Stimulated activated CD4-positive, alpha-beta T cell treated with anti-CD3 and anti-CD28 coated beads, Interleukin-4, amount 100 ng/mL, for 1 hour (primary cell): Measurements from ENCODE around the gene RPS3.
A peak's percentile ranks its signal among the peaks of the same experiment; 100 is the strongest.

Experiments
- DNase-seq: peaks from one replicate; pipeline ENCODE4 v3.0.0-alpha.2; 2020

Gene RPS3

DNA sequence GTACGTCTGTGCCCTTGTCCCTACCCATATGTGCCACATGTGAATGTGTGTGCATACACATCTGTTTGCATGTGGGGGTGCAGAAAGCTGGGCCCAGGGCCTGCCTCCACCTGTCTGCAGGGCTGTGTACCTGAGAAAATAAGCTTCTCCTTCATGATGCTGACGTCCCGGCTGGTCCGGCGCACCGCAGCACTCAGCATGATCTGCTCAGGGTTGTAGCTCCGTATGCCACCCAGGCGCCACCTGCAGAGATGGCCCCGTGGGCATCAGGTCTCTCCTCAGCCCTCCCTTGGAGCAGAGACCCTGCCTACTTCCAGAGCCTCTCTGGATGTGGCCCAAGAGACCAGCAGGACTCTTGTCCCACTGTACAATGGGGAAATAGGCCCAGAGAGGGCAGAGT is 37.5 kb downstream of the RPS3 start:
- no peak for DNase-seq

- no peak for DNase-seq
These were observed 38.8 kb downstream of the RPS3 start for GRCh38 chr11:75437966-75438659.

DNA sequence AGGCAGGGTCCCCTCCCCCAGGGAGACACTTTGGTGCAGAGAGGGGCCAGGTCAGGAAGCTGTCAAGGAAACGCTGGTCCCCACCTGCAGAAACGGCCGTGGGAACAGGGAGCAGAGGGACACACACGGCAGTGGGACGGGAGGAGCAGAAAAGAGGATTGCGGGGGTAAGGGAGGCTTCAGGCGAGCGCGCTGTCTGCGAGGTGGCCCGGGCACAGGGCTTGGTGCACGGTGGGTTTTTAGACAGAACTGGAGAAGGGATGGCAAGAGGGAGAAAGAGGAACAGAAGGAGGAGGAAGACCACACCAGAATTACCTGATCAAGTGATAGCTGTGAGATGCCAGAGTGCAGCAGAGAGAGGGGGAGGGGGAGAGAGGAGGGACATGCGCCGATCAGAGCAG is 39.7 kb downstream of the RPS3 start:
- DNase-seq, result no peak

DNA sequence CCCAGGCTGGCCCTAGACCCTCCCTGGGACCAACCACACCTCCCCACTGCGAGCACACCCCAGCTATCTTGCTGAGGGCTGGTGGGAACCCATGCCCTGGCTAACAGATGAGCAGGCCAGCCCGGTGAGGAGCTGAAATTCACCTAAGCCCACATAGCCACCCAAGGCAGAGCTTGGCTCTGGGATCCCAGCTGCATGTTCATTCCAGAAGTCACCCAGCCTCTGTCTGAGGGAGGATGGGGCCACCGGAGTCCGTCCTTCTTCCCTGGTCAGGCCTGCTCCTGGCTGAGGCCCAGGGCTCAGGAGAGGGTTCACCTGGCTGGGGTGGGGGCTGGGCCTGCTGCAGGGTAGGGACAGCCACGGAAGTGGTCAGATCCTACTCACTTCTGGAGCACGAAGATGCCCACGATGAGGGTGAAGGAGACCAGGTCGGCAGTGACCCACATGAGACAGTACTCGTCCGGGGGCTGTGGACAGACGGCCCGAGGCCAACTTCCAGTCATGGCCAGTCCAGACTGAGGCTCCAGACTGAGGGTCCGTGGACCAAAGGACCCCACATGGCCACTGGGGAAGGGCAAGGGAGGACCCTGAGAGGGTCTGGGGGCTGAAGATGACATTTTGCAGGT is 40.3 kb downstream of the RPS3 start:
- DNase-seq, result no peak

- no peak for DNase-seq
These were observed 41.9 kb downstream of the RPS3 start for GRCh38 chr11:75440960-75441803.

DNA sequence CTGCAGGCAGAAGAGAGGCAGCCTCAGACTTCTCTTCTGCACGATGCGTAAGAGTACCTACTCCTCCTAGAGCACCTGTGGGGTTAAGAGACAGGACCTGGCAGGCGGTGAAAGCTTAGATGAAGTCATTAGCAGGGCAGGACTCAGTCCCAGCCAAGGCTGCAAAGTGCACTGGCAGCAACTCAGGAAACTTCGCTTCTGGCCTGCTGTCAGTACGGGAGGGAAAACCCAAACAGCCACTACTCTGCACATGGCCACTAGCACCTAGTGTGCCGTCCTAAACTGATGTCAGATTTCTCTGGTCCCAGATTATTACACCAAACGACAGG is 42.5 kb downstream of the RPS3 start:
- DNase-seq, result no peak

DNA sequence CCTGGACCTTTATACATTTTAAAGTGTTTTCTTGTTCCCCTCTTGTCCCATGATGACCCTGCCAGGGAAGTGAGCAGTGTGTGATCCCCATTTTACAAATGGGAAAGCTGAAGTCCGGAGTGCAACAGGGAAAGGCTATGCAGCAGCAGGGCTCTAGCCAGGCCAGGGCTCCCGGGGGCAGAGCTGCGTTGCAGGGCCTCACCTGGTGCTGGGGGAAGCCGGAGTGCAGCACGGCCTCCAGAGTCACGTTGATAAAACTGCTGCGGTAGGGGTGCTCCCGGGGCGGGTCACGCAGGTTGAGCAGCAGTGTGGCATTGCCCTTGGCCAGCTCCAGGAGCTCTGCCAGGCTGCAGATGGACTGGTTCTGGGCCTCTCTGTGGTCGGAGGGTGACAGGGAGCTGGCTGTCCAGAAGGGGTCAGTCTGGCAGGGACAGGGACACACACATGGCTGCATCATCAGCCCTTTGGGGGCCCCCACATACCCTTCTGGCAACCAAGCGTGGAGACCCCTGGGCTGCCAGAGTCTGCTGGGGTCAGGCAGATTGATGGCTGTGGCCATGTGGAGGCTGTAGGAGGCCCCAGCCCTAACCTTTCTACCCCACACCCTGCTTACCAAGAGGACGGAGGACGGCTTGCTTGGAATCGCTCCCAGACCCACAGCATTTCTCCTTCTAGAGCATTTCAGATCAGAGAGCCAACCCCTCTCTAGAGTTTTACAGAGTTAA is 43.0 kb downstream of the RPS3 start:
- no peak for DNase-seq

- no peak for DNase-seq
These were observed 43.7 kb downstream of the RPS3 start for GRCh38 chr11:75443043-75443442.

DNA sequence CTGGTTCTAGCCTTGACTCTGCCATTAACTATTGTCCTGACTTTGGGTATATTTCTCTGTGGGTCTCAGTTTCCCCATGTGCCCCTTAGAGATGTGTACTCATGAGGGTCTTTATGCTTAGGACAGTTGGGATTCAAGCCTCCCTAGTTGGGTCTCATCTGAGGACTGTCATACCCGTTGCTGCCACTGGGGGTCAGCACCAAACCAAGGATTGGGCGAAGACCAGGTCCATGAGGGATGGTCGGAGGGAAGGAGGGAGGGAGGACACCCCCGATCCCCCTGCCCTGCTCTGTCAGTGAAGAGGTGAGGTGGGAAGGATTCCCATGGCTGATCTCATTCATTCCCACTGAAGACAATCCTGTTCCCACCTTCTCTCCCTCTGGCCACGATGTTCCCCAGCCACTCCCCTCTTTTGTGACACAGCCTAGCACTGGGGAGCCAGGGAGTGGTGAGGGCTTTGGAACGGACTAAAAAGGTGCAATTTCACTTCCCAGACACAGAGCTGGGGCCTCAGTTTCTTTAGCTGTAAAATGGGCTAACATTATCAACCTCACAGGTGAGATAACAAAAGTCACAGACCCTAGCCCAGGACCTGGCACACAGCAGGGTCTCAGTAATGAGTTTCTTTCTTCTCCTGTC is 46.1 kb downstream of the RPS3 start:
- peak; percentile 75 for DNase-seq

DNA sequence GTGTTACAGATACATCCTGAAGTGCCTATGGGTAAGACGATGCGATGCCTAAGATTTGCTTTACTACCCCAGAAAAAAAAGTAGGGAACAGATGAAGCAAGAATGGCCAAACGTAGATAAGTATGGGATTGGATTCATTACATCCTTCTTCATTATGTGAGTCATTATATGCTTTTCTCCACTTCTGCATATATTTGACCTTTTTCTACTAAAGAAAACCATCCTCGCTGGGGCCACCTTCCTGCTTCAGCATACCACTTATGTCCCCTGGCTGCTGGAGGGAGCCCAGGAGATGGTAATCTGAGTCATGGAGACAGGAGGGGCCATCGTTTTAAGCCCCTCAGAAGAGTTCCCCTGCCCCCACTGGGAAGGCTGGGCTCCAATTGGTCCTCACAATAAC is 48.1 kb downstream of the RPS3 start:
- DNase-seq, result no peak

GRCh38 chr11:75449271-75449670 is 50.0 kb downstream of the RPS3 start:
- DNase-seq, result no peak

DNA sequence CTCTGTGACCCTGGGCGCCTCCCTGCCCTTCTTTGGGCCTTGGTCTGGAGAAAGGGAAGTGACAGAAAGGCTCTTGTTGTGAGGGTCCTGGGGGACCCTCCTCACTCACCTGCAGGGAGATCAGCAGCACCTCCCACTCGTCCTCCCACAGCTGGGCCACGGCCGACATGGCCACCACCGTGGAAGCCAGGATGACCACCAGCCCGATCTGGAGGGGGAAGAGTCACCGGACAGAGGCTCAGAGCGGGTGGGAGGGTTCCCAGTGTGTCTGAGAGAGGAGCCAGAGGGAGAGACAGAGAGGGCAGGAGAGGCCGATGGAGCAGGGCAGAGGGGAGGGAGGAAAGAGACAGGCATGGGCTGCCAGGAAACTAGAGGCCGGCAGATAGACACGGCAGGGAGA is 50.5 kb downstream of the RPS3 start:
- no peak for DNase-seq

GRCh38 chr11:75450236-75450635 is 50.9 kb downstream of the RPS3 start:
- no peak for DNase-seq

DNA sequence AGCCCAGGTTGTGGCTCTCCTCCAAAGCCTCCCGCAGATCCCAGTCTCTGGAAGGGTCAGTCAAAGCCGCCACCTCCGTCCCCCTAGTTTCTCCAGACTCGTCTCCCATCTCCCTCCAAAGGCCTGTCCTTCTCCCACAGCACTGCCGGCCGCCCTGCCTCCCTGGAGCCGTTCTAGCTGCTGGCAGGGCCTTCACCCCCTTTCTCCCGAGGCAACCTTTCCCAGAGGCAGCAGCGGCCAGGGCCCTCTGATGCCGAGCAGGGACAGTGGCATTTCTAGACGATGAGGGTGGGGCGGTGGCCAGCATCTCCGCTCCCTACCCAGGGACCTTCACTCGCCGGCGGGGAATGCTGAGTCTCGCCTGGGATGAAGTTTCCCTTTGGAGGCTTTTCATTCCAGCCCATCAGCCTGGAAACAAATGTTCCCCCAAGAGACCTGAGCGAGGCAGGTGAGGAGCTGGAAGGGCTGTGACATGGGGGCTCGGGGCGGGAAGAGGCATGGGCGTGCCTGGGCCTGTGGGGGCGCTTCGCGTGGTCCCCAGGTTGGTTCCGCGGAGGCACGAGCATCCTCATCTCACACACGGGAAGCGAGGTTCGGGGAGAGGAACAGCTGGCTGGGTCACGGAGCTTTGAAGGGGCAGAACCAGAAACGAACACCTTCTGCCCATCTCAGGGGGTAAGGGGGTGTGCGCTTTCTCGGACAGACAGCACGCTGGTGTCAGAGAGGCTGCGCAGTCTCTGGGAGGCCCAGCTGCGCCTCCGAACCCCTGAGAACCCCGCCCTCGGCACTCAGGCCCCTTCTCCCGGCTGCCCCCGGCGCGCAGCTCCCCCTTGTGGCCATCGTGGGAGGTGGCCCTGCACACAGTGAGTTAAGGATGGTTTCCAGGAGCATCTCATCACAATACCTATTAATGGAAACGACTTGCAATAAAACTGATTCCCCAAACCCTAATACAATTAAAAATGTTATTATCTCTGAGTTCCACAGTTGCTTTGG is 51.8 kb downstream of the RPS3 start:
- peak; percentile 43 for DNase-seq

DNA sequence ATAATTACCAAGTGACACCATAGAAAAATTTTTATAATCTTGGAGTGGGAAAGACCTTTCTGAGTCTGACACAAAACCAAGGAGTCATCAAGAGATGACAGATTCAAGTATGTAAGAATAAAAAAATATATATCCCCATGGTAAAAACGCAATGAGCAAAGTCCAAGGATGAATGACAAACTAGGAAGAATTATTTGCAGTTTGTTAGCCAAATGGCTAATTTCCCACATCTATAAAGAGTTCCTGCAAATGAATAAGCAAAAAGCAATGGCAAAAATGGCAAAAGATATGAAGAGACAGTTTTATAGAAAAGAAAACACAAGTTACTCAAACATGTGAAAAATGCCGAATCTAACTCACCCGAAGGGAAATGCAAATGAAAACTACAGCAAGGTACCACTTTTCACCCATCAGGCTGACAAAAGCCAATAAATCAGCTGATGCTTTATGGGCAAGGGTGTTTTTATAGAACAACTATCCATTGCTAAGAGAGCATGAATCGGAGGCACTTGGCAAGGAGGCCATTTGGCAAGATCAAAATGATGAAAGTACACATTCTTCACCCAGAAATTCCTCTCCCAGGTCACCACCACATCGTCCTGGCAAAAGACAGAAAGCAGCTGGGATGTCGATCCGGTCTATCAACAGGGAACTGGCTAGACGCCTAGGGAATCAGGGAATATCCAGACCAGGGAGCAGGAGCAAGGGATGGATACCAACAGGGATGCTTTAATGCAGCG is 54.8 kb downstream of the RPS3 start:
- DNase-seq, result no peak

GRCh38 chr11:75454987-75455386 is 55.7 kb downstream of the RPS3 start:
- DNase-seq, result no peak
